ENCODE data around the gene TESMIN. TPM values are rescaled to one million over a fixed set of nuclear protein-coding genes. Genes with fewer than 3 reads are reported as not detected.

The TESMIN gene
- total RNA-seq, 1 experiment from 2014 or later = 78.8 TPM

GRCh38 chr11:68750195-68751003, 921 bp downstream of the TESMIN start:
- ChIA-PET CTCF (interaction anchor here (0.8 to 3.5 kb wide), 4 partner anchors 26 to 118 kb away, joined by 3 to 22 read pairs (median 6); no protein-coding TSS in a partner anchor), POLR2A (interaction anchor here (0.6 to 1.2 kb wide), 4 partner anchors 9 to 290 kb away, joined by 3 to 5 read pairs (median 4); partner anchors contain the start of genes GAL and PPP6R3)
- no peaks in the 10 kb centered on the region for H3K9me3 Mint-ChIP-seq
- H3K27ac Mint-ChIP-seq = peak overlapping the region; percentile 100
- peaks cover 61% of the 10 kb centered on the region for H3K4me1 Mint-ChIP-seq
- H3K4me3 Mint-ChIP-seq = peak overlapping the region; percentile 88
- ATAC-seq = peak; percentile 58
- H3K36me3 Mint-ChIP-seq = peaks cover 30% of the 10 kb centered on the region
- H3K27me3 Mint-ChIP-seq (ENCODE audit: low read depth) = no peaks in the 10 kb centered on the region
- DNase-seq (ENCODE audit: low spot score) = peak; percentile 94
- 0 out of 2 replicates have a peak, but pooled peaks have one; percentile 34 for TF ChIP-seq ZNF423 (CRISPR knock-in tag; IDR thresholded peaks at IDR 0.05)
- 0 out of 2 replicates have a peak, but pooled peaks have one; percentile 18 for TF ChIP-seq E2F1 (CRISPR knock-in tag; IDR thresholded peaks at IDR 0.05)
- TF ChIP-seq ATF1 (CRISPR knock-in tag; IDR thresholded peaks at IDR 0.05) = peak; percentile 90; the same call in 1 of the 2 replicates
- TF ChIP-seq FOXK1 (CRISPR knock-in tag; IDR thresholded peaks at IDR 0.05) = 0 out of 2 replicates have a peak, but pooled peaks have one; percentile 16
- peak; percentile 92 for TF ChIP-seq FOXP1 (CRISPR knock-in tag; IDR thresholded peaks at IDR 0.05; ENCODE audit: borderline replicate concordance)
- TF ChIP-seq GABPB1 (CRISPR knock-in tag; IDR thresholded peaks at IDR 0.05) = no peak
- no peak for TF ChIP-seq ETV6 (CRISPR knock-in tag; IDR thresholded peaks at IDR 0.05)
- TF ChIP-seq, protein P1, sequence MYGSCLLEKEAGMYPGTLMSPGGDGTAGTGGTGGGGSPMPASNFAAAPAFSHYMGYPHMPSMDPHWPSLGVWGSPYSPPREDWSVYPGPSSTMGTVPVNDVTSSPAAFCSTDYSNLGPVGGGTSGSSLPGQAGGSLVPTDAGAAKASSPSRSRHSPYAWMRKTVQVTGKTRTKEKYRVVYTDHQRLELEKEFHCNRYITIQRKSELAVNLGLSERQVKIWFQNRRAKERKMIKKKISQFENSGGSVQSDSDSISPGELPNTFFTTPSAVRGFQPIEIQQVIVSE (CRISPR knock-in tag; IDR thresholded peaks at IDR 0.05; ENCODE audit: borderline replicate concordance) = no peak
- 0 out of 2 replicates have a peak, but pooled peaks have one; percentile 34 for TF ChIP-seq ZNF317 (CRISPR knock-in tag; IDR thresholded peaks at IDR 0.05; ENCODE audit: borderline replicate concordance, low read depth)
- TF ChIP-seq OVOL2 (CRISPR knock-in tag; IDR thresholded peaks at IDR 0.05; ENCODE audit: borderline replicate concordance) = no peak
- peak; percentile 48 for TF ChIP-seq ZBTB21 (CRISPR knock-in tag; IDR thresholded peaks at IDR 0.05; ENCODE audit: borderline replicate concordance)
- TF ChIP-seq, protein P2, sequence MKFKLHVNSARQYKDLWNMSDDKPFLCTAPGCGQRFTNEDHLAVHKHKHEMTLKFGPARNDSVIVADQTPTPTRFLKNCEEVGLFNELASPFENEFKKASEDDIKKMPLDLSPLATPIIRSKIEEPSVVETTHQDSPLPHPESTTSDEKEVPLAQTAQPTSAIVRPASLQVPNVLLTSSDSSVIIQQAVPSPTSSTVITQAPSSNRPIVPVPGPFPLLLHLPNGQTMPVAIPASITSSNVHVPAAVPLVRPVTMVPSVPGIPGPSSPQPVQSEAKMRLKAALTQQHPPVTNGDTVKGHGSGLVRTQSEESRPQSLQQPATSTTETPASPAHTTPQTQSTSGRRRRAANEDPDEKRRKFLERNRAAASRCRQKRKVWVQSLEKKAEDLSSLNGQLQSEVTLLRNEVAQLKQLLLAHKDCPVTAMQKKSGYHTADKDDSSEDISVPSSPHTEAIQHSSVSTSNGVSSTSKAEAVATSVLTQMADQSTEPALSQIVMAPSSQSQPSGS (CRISPR knock-in tag; IDR thresholded peaks at IDR 0.05; ENCODE audit: borderline replicate concordance, low read depth) = no peak
- TF ChIP-seq ZNF281 (CRISPR knock-in tag; IDR thresholded peaks at IDR 0.05) = no peak; the same call in 1 of the 2 replicates
- no peak for TF ChIP-seq ESRRA (CRISPR knock-in tag; IDR thresholded peaks at IDR 0.05; ENCODE audit: borderline replicate concordance)
- TF ChIP-seq NR1H2 (CRISPR knock-in tag; IDR thresholded peaks at IDR 0.05) = no peak
- TF ChIP-seq ZNF396 (CRISPR knock-in tag; IDR thresholded peaks at IDR 0.05; ENCODE audit: borderline replicate concordance) = no peak
- TF ChIP-seq FOXP4 (CRISPR knock-in tag; IDR thresholded peaks at IDR 0.05) = peak; percentile 55
- peak; percentile 37; the same call in 1 of the 2 replicates for TF ChIP-seq E2F5 (CRISPR knock-in tag; IDR thresholded peaks at IDR 0.05)
- peak; percentile 74; the same call in 1 of the 2 replicates for TF ChIP-seq TEAD1 (CRISPR knock-in tag; IDR thresholded peaks at IDR 0.05)
- TF ChIP-seq, protein P3, sequence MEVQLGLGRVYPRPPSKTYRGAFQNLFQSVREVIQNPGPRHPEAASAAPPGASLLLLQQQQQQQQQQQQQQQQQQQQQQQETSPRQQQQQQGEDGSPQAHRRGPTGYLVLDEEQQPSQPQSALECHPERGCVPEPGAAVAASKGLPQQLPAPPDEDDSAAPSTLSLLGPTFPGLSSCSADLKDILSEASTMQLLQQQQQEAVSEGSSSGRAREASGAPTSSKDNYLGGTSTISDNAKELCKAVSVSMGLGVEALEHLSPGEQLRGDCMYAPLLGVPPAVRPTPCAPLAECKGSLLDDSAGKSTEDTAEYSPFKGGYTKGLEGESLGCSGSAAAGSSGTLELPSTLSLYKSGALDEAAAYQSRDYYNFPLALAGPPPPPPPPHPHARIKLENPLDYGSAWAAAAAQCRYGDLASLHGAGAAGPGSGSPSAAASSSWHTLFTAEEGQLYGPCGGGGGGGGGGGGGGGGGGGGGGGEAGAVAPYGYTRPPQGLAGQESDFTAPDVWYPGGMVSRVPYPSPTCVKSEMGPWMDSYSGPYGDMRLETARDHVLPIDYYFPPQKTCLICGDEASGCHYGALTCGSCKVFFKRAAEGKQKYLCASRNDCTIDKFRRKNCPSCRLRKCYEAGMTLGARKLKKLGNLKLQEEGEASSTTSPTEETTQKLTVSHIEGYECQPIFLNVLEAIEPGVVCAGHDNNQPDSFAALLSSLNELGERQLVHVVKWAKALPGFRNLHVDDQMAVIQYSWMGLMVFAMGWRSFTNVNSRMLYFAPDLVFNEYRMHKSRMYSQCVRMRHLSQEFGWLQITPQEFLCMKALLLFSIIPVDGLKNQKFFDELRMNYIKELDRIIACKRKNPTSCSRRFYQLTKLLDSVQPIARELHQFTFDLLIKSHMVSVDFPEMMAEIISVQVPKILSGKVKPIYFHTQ (CRISPR knock-in tag; IDR thresholded peaks at IDR 0.05) = no peak
- no peak for TF ChIP-seq NR3C1 (CRISPR knock-in tag; conservative IDR thresholded peaks at IDR 0.05; ENCODE audit: low read depth)
- TF ChIP-seq CREM (CRISPR knock-in tag; IDR thresholded peaks at IDR 0.05) = no peak
- TF ChIP-seq NR2C2 (CRISPR knock-in tag; IDR thresholded peaks at IDR 0.05) = 0 out of 2 replicates have a peak, but pooled peaks have one; percentile 14
- no peak for TF ChIP-seq SOX15 (CRISPR knock-in tag; IDR thresholded peaks at IDR 0.05)
- no peak for TF ChIP-seq TP53 (CRISPR knock-in tag; IDR thresholded peaks at IDR 0.05)
